Activated CD4-positive, alpha-beta T cell treated with anti-CD3 and anti-CD28 coated beads, Interleukin-10, Interleukin-2, amounts not matched to agents 100 ng/mL and 50 ng/mL, durations not matched to agents 16 hours and 8 hours (primary cell): ENCODE results near the gene INVS.
A peak's percentile ranks its signal among the peaks of the same experiment; 100 is the strongest.
"Not testable (repeated sequence)": the region's sequence is repeated elsewhere in the genome, so short reads cannot be mapped to it uniquely, and the experiment has no call there.

Experiments
- DNase-seq: peaks from one replicate; pipeline ENCODE4 v3.0.0-alpha.2; 2020

Gene INVS

GRCh38 chr9:100285080-100285479, 186.0 kb downstream of the INVS start:
- DNase-seq: no peak

GRCh38 chr9:100285601-100286000, 186.6 kb downstream of the INVS start:
- DNase-seq: no peak

- DNase-seq: no peak
Observed at GRCh38 chr9:100286257-100286656, 187.2 kb downstream of the INVS start.

- no peak for DNase-seq
Observed at GRCh38 chr9:100287186-100287585, 188.1 kb downstream of the INVS start.

- DNase-seq: no peak
Observed at GRCh38 chr9:100290714-100291113, 191.7 kb downstream of the INVS start.

- no peak for DNase-seq
Observed at GRCh38 chr9:100292414-100292813, 193.4 kb downstream of the INVS start.

- no peak for DNase-seq
Observed at GRCh38 chr9:100294341-100294740, 195.3 kb downstream of the INVS start.

GRCh38 chr9:100294806-100295205, 195.8 kb downstream of the INVS start:
- no peak for DNase-seq

GRCh38 chr9:100295240-100295639, 196.2 kb downstream of the INVS start:
- no peak for DNase-seq

GRCh38 chr9:100296407-100296806, 197.4 kb downstream of the INVS start:
- DNase-seq: no peak

GRCh38 chr9:100298378-100298777, 199.3 kb downstream of the INVS start:
- DNase-seq: no peak

- DNase-seq: no peak
Observed at GRCh38 chr9:100303747-100304146, 204.7 kb downstream of the INVS start.

GRCh38 chr9:100306283-100306682, 207.2 kb downstream of the INVS start:
- DNase-seq: no peak

- DNase-seq: no peak
Observed at GRCh38 chr9:100307080-100307479, 208.0 kb downstream of the INVS start.

GRCh38 chr9:100308965-100309564, 210.0 kb downstream of the INVS start:
- DNase-seq: peak; percentile 4

- no peak for DNase-seq
Observed at GRCh38 chr9:100309992-100310391, 210.9 kb downstream of the INVS start.

- no peak for DNase-seq
Observed at GRCh38 chr9:100315561-100315960, 216.5 kb downstream of the INVS start.

GRCh38 chr9:100317706-100318105, 218.7 kb downstream of the INVS start:
- DNase-seq: no peak

- DNase-seq: peak; percentile 9
Observed at GRCh38 chr9:100322954-100323536, 224.0 kb downstream of the INVS start.

- DNase-seq: peak; percentile 22
Observed at GRCh38 chr9:100324594-100325200, 225.7 kb downstream of the INVS start.

- DNase-seq: not testable (repeated sequence)
Observed at GRCh38 chr9:100338736-100339135, 239.7 kb downstream of the INVS start.

- DNase-seq: no peak
Observed at GRCh38 chr9:100340224-100340623, 241.2 kb downstream of the INVS start.

- no peak for DNase-seq
Observed at GRCh38 chr9:100341889-100342288, 242.8 kb downstream of the INVS start.

- DNase-seq: no peak
Observed at GRCh38 chr9:100346836-100347235, 247.8 kb downstream of the INVS start.

GRCh38 chr9:100350188-100350587, 251.1 kb downstream of the INVS start:
- no peak for DNase-seq
